Skeletal muscle satellite cell (primary cell): Measurements from ENCODE around the gene MOBP. TPM values are rescaled to one million over a fixed set of nuclear protein-coding genes. Genes with fewer than 3 reads are reported as not detected.
"Not testable (repeated sequence)": the region's sequence is repeated elsewhere in the genome, so short reads cannot be mapped to it uniquely, and the experiment has no call there.

Source experiments
- H3K27me3 ChIP-seq: 2 replicates; pipeline ENCODE4 v1.7.0; 2013; ENCODE audit warnings: low read length; ENCODE audit not compliant: control insufficient read depth, insufficient read depth
- H3K36me3 ChIP-seq: 2 replicates; pipeline ENCODE4 v1.7.0; 2013; ENCODE audit warnings: mild to moderate bottlenecking, control low read depth, low read length; ENCODE audit not compliant: insufficient read depth
- H3K4me1 ChIP-seq: 2 replicates; pipeline ENCODE4 v1.7.0; 2013; ENCODE audit warnings: low read length; ENCODE audit not compliant: control insufficient read depth, insufficient read depth
- H3K4me2 ChIP-seq: 2 replicates; pipeline ENCODE4 v1.7.0; 2013; ENCODE audit warnings: mild to moderate bottlenecking, low read length
- H3K4me3 ChIP-seq: 2 replicates; pipeline ENCODE4 v1.7.0; 2013; ENCODE audit warnings: low read length
- H3K9ac ChIP-seq: 2 replicates; pipeline ENCODE4 v1.7.0; 2013; ENCODE audit warnings: mild to moderate bottlenecking, low read depth, low read length, moderate library complexity
- H3K9me3 ChIP-seq: replicated peaks from 2 replicates; pipeline ENCODE4 v1.7.0; 2013; ENCODE audit warnings: mild to moderate bottlenecking, control low read depth, low read length
- total RNA-seq: library from RNA; depleted of rRNA; stranded (reverse); fragments of >200 nt; gene quantifications from 2 replicates; pipeline ENCODE4 v1.2.3, GENCODE V29; 2012; rRNA removed

The MOBP gene, protein sequence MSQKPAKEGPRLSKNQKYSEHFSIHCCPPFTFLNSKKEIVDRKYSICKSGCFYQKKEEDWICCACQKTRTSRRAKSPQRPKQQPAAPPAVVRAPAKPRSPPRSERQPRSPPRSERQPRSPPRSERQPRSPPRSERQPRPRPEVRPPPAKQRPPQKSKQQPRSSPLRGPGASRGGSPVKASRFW
- total RNA-seq = not detected in 2 replicates

DNA sequence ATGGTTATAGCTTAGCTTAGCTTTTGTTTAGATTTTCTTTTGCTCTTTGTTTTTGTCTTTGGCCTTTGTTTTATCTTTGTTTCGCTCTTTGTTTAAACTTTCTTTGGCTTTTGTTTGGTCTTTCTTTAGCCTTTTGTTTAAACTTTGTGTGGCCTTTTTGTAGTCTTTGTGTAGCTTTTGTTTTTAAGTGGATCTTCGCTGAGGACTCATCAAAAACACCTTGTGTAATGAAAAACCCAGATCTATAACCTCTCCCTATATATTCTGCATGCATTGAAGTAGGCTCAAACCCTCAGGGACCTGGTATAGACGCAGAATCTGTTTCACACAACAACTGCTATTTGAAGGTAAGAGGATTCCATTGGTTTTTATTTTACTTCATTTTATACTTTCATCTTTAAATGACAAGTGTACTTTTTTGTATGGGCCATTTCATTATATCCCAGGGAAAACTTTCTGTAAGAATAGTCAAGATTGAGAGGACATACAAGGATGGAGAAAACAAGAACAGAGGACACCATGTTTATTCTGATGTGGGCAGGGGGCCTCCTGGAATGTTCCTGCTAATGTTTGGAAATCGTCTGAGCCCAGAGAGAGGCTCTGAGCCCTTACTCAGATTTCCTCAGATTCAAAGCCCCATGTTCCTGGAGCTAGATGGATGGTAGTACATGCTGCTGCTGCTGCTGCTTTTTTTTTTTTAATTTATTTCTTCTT lies at the start of gene MOBP:
Gene MOBP, plus strand, starts transcription at position 287 of the 714 bp plus-strand sequence. CDS start 34,390 bp downstream, outside the sequence.
- no peak within 1 kb of the TSS for H3K4me2 ChIP-seq
- H3K4me1 ChIP-seq = no peaks in the 10 kb centered on the region
- H3K27me3 ChIP-seq = peaks cover 8% of the 10 kb centered on the region
- H3K36me3 ChIP-seq = no peaks in the 10 kb centered on the region
- H3K9ac ChIP-seq = no peak within 1 kb of the TSS
- H3K4me3 ChIP-seq = no peak within 1 kb of the TSS
- H3K9me3 ChIP-seq = no peaks in the 10 kb centered on the region

DNA sequence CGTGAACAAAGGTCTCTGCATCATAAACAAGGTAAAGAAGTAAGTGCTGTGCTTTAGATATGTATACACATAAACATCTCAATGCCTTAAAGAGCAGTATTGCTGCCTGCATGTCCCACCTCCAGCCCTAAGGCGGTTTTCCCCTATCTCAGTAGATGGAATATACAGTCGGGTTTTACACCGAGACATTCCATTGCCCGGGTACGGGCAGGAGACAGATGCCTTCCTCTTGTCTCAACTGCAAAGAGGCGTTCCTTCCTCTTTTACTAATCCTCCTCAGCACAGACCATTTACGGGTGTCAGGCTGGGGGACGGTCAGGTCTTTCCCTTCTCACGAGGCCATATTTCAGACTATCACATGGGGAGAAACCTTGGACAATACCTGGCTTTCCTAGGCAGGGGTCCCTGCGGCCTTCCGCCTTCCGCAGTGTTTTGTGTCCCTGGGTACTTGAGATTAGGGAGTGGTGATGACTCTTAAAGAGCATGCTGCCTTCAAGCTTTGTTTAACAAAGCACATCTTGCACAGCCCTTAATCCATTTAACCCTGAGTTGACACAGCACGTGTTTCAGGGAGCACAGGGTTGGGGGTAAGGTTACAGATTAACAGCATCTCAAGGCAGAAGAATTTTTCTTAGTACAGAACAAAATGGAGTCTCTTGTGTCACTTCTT lies 48.8 kb upstream of the MOBP start:
- peaks cover 13% of the 10 kb centered on the region for H3K36me3 ChIP-seq
- H3K27me3 ChIP-seq, H3K4me2 ChIP-seq, H3K9ac ChIP-seq, H3K9me3 ChIP-seq, H3K4me3 ChIP-seq, H3K4me1 ChIP-seq: not testable (repeated sequence)

DNA sequence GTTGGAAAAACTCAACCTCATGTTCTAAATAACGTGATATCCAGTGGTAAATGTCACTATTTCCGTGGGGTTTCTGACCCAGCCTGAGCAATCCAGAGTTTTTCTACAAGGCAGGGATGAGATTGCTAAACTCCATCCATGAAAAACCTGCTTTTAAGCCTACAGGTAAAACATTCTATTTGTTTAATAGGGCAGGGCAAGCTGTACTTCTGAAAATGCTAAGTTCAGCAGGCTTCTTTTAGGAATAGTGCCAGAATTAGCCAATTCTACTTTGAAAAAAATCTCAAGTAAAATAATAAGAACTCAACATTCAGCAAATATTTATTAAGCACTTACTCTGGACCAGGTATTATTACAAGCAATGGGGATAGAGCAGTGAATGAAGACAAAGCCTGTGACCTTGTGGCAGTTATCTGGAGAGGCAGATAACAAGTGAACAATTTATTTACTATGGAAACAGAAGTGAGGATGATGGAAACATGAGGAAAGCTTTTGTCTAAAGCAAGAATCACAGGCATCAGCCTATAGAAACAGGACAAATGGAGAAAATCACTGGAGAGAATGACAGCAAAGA lies 47.7 kb upstream of the MOBP start:
- Histone ChIP-seq H3K4me2 (no peak overlapping the region), H3K36me3 (peaks cover 1% of the 10 kb centered on the region), H3K4me1 (no peaks in the 10 kb centered on the region), H3K4me3 (no peak overlapping the region), H3K9me3 (no peaks in the 10 kb centered on the region), H3K9ac (no peak overlapping the region), H3K27me3 (no peaks in the 10 kb centered on the region)

DNA sequence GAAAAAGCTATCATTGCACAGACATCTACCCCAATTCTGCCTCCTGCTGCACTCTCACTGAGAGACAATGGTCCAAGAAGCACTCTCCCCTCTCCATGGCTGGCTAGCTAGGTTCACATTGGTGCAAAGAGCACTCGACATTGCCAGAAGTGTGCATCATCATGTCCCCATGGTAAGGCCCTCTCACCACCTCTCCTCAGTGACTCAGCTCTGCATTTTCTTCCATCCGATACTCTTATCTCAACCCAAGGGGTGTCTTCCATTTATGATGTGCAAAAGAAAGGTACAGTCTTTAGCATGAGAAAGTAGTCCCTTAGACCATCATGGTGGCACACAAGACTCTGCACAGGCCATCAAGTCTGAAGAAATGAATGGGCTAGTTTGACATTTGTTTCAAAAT lies 46.9 kb upstream of the MOBP start:
- H3K4me1 ChIP-seq = no peaks in the 10 kb centered on the region
- no peaks in the 10 kb centered on the region for H3K36me3 ChIP-seq
- H3K27me3 ChIP-seq = no peaks in the 10 kb centered on the region
- no peak overlapping the region for H3K4me3 ChIP-seq
- no peak overlapping the region for H3K9ac ChIP-seq
- H3K4me2 ChIP-seq = no peak overlapping the region
- H3K9me3 ChIP-seq = no peaks in the 10 kb centered on the region

DNA sequence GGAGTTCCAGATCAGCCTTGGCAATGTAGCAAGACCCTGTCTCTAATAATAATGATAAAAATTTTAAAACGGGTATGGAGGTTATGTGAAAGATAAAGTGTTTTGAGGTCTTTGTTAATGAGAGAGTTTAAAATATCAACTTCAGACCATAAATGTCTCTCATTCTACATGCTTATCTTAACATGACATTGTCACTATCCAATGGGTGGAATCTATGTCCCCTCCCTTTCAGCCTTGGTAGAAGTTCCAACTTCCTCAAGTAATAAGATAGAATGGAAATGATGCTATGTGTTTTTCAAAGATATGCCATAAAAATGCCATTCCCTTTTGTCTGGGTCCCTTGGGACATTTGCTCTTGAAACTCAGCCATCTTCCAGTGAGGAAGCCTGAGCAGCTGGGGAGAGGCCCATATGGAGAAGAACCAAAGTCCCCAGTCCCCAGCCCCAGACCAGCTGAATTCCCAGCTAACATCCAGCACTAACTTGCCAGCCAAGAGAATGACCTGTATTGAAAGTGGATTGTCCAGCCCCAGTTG lies 44.0 kb upstream of the MOBP start:
- Histone ChIP-seq H3K9me3 (no peaks in the 10 kb centered on the region), H3K4me3 (no peak overlapping the region), H3K27me3 (no peaks in the 10 kb centered on the region), H3K9ac (no peak overlapping the region), H3K36me3 (no peaks in the 10 kb centered on the region), H3K4me2 (no peak overlapping the region), H3K4me1 (no peaks in the 10 kb centered on the region)

DNA sequence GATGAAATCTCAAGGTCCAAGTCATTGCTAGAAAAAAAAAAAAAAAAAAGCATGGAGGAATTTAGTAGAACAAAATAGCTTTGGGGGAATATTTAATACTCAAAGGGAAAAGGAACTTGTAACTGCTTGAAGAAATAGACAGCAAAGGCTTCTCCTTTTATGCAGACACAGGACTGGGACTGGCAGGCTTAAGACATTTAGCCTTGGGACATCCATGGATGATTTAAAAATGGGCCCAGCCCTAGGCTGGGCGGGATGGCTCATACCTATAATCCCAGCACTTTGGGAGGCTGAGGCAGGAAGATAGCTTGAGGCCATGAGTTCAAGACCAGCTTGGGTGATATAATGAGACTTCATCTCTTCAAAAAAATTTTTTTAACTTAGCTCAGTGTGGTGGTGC lies 41.2 kb upstream of the MOBP start:
- Histone ChIP-seq H3K4me3 (no peak overlapping the region), H3K4me1 (no peaks in the 10 kb centered on the region), H3K36me3 (no peaks in the 10 kb centered on the region), H3K9ac (no peak overlapping the region), H3K4me2 (no peak overlapping the region), H3K9me3 (no peaks in the 10 kb centered on the region), H3K27me3 (no peaks in the 10 kb centered on the region)

DNA sequence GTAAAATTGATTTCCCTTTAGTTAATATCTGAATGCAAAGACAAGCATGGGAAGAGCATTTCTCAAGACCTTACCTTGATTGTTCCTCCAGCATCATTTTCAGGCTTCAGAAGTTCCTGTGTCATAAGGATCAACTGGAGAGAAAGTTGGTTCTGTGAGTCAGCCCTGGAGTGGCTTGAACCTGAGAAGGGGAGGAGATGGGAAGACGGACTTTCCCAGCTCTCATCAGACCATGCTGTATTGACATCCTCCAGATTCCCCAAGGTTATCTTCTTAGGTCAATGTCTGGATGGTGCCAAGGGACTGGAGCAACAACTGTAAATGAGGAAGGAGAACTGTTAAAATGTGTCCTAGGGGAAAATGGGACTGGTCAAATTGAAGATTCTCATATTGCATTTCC lies 40.0 kb upstream of the MOBP start:
- no peaks in the 10 kb centered on the region for H3K4me1 ChIP-seq
- H3K9me3 ChIP-seq = no peaks in the 10 kb centered on the region
- no peak overlapping the region for H3K4me2 ChIP-seq
- H3K27me3 ChIP-seq = no peaks in the 10 kb centered on the region
- H3K4me3 ChIP-seq = no peak overlapping the region
- no peak overlapping the region for H3K9ac ChIP-seq
- no peaks in the 10 kb centered on the region for H3K36me3 ChIP-seq

DNA sequence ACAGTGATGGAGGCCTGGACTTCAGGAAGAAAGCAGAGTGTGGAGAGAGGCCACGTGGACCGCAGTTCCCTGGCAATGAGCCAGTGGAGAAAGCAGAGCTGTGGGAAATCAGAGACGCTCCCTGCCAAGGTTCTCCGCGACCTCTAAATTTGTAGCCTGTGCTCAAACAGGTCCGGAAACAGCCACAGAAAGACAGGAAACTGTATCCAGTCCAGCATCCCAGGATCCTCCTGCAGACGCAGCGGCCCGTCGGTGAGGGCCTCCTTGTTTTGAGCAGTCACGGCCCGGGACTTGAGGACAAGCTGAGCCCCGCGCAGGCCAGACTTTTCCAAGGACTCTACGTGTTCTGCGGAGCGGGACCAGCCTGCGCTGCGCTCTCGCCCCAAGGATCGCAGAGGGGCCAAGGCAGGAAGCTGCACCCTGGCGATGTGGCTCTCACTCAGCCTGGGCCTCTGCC lies 38.7 kb upstream of the MOBP start:
- no peaks in the 10 kb centered on the region for H3K36me3 ChIP-seq
- H3K9ac ChIP-seq = no peak overlapping the region
- no peaks in the 10 kb centered on the region for H3K9me3 ChIP-seq
- no peak overlapping the region for H3K4me2 ChIP-seq
- no peak overlapping the region for H3K4me3 ChIP-seq
- H3K27me3 ChIP-seq = no peaks in the 10 kb centered on the region
- peaks cover 5% of the 10 kb centered on the region for H3K4me1 ChIP-seq

DNA sequence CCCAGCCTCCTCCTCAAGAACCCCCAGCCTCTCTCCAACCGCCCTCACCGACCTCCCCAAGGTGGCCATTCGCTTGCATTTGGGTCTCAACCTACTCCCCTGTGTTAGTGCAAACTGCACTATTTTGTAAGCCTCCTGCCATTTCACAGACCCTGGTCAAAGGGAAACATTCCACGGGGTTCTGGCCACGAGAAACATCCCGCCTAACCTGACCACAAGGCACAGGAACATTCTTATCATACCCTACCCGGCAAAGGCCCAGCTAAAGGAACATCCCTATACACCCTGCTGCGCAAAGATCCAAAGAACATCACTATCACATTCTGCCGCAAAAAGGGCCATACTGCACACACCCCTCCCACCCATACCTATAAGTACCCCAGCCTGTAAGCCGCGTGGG lies 38.0 kb upstream of the MOBP start:
- Histone ChIP-seq H3K4me3 (no peak overlapping the region), H3K4me2 (no peak overlapping the region), H3K36me3 (no peaks in the 10 kb centered on the region), H3K4me1 (peaks cover 9% of the 10 kb centered on the region), H3K9me3 (no peaks in the 10 kb centered on the region), H3K9ac (no peak overlapping the region), H3K27me3 (no peaks in the 10 kb centered on the region)

DNA sequence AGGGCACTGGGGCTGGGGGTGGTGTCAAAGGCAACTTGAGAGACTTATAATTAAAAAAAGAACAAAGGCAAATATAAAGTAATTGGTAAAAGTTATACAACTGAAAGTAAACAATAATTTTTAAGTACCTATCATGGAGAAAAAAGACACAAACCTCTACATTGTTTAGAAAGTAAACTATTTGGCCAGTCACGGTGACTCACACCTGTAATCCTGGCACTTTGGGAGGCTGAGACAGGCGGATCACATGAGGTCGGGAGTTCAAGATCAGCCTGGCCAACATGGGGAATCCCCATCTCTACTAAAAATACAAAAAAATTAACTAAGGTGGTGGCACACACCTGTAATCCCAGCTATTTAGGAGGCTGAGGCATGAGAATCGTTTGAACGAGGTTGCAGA lies 35.1 kb upstream of the MOBP start:
- Histone ChIP-seq H3K9ac (no peak overlapping the region), H3K9me3 (no peaks in the 10 kb centered on the region), H3K4me1 (peaks cover 10% of the 10 kb centered on the region), H3K4me2 (no peak overlapping the region), H3K4me3 (no peak overlapping the region), H3K36me3 (no peaks in the 10 kb centered on the region), H3K27me3 (no peaks in the 10 kb centered on the region)

DNA sequence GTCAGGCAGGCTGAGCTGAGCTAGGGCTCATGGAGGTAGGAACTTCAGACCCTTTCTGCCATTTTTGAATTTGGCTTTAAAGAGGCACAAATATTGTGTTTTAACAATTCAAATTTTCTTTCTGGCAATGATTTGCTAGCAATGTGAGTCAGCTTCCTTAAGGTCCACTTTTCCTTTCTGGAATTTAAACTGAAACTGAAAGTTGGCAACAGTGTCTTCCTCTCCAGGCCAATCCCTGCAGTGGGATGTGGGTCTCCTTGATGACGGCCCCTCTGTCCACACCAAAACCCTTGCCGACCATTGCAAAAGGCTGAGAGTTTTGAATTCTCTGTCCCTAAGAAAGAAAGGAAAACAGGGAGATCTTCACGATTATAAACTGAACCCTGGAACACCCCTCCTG lies 33.8 kb upstream of the MOBP start:
- H3K36me3 ChIP-seq = no peaks in the 10 kb centered on the region
- H3K9ac ChIP-seq = no peak overlapping the region
- H3K4me2 ChIP-seq = peak overlapping the region; percentile 43
- no peak overlapping the region for H3K4me3 ChIP-seq
- H3K27me3 ChIP-seq = no peaks in the 10 kb centered on the region
- no peaks in the 10 kb centered on the region for H3K9me3 ChIP-seq
- H3K4me1 ChIP-seq = peaks cover 10% of the 10 kb centered on the region
